Activated T-cell treated with anti-CD3 and anti-CD28 coated beads, Interleukin-2, amount 50 U/mL, for 24 hours (primary cell): ENCODE measurements around the gene SLC7A1.

Experiments
- DNase-seq: peaks from one replicate; pipeline ENCODE4 v3.0.0-alpha.2; 2020
- H3K27ac Mint-ChIP-seq: 2 replicates; pipeline ENCODE4 v1.8.0; 2020; ENCODE audit warnings: mild to moderate bottlenecking, mixed read lengths
- H3K27me3 Mint-ChIP-seq: 2 replicates; pipeline ENCODE4 v1.8.0; 2020; ENCODE audit warnings: mixed read lengths
- H3K36me3 Mint-ChIP-seq: 2 replicates; pipeline ENCODE4 v1.8.0; 2020; ENCODE audit warnings: low read depth, mixed read lengths
- H3K4me1 Mint-ChIP-seq: 2 replicates; pipeline ENCODE4 v1.8.0; 2020; ENCODE audit warnings: low read depth, mixed read lengths
- H3K4me3 Mint-ChIP-seq: 2 replicates; pipeline ENCODE4 v1.8.0; 2020; ENCODE audit warnings: mild to moderate bottlenecking, moderate library complexity, mixed read lengths
- H3K9me3 Mint-ChIP-seq: 2 replicates; pipeline ENCODE4 v1.8.0; 2020; ENCODE audit warnings: mixed read lengths

The SLC7A1 gene

GRCh38 chr13:29481603-29482002, 113.9 kb downstream of the SLC7A1 start:
- peaks cover 3% of the 10 kb centered on the region for H3K27me3 Mint-ChIP-seq

GRCh38 chr13:29480893-29481525, 114.5 kb downstream of the SLC7A1 start:
- H3K36me3 Mint-ChIP-seq: no peaks in the 10 kb centered on the region
- H3K27me3 Mint-ChIP-seq: peaks cover 3% of the 10 kb centered on the region
- no peak for DNase-seq
- no peaks in the 10 kb centered on the region for H3K4me1 Mint-ChIP-seq
- H3K27ac Mint-ChIP-seq: no peak overlapping the region
- H3K4me3 Mint-ChIP-seq: no peak overlapping the region
- no peaks in the 10 kb centered on the region for H3K9me3 Mint-ChIP-seq

More at GRCh38 chr13:29481603-29482002, 113.9 kb downstream of the SLC7A1 start:
- no peaks in the 10 kb centered on the region for H3K9me3 Mint-ChIP-seq
- H3K36me3 Mint-ChIP-seq: no peaks in the 10 kb centered on the region
- no peak overlapping the region for H3K27ac Mint-ChIP-seq
- no peak for DNase-seq
- H3K4me3 Mint-ChIP-seq: no peak overlapping the region
- no peaks in the 10 kb centered on the region for H3K4me1 Mint-ChIP-seq

GRCh38 chr13:29479716-29480492, 115.6 kb downstream of the SLC7A1 start:
- no peak for DNase-seq
- no peaks in the 10 kb centered on the region for H3K36me3 Mint-ChIP-seq

GRCh38 chr13:29476046-29476445, 119.4 kb downstream of the SLC7A1 start:
- Mint-ChIP-seq H3K36me3 (no peaks in the 10 kb centered on the region), H3K4me3 (no peak overlapping the region), H3K27me3 (peaks cover 8% of the 10 kb centered on the region), H3K4me1 (no peaks in the 10 kb centered on the region), H3K27ac (no peak overlapping the region), H3K9me3 (no peaks in the 10 kb centered on the region)
- DNase-seq: no peak

More at GRCh38 chr13:29479716-29480492, 115.6 kb downstream of the SLC7A1 start:
- Mint-ChIP-seq H3K9me3 (no peaks in the 10 kb centered on the region), H3K27ac (no peak overlapping the region), H3K27me3 (peaks cover 3% of the 10 kb centered on the region), H3K4me1 (no peaks in the 10 kb centered on the region), H3K4me3 (no peak overlapping the region)

- no peak for DNase-seq
- Mint-ChIP-seq H3K27me3 (peaks cover 8% of the 10 kb centered on the region), H3K4me3 (no peak overlapping the region), H3K4me1 (no peaks in the 10 kb centered on the region), H3K36me3 (no peaks in the 10 kb centered on the region), H3K27ac (no peak overlapping the region), H3K9me3 (no peaks in the 10 kb centered on the region)
Observed at GRCh38 chr13:29474991-29475390, 120.5 kb downstream of the SLC7A1 start.

- no peaks in the 10 kb centered on the region for H3K4me1 Mint-ChIP-seq
- no peak overlapping the region for H3K27ac Mint-ChIP-seq
- H3K4me3 Mint-ChIP-seq: no peak overlapping the region
- no peaks in the 10 kb centered on the region for H3K9me3 Mint-ChIP-seq
- no peaks in the 10 kb centered on the region for H3K36me3 Mint-ChIP-seq
- DNase-seq: no peak
- H3K27me3 Mint-ChIP-seq: peaks cover 5% of the 10 kb centered on the region
Observed at GRCh38 chr13:29473166-29473565, 122.3 kb downstream of the SLC7A1 start.

GRCh38 chr13:29472332-29472961, 123.0 kb downstream of the SLC7A1 start:
- peak; percentile 44 for DNase-seq
- Mint-ChIP-seq H3K4me1 (no peaks in the 10 kb centered on the region), H3K36me3 (no peaks in the 10 kb centered on the region), H3K27ac (no peak overlapping the region), H3K9me3 (no peaks in the 10 kb centered on the region), H3K27me3 (peaks cover 5% of the 10 kb centered on the region), H3K4me3 (no peak overlapping the region)

GRCh38 chr13:29471551-29471950, 123.9 kb downstream of the SLC7A1 start:
- Mint-ChIP-seq H3K9me3 (no peaks in the 10 kb centered on the region), H3K27ac (no peak overlapping the region), H3K4me3 (no peak overlapping the region), H3K36me3 (no peaks in the 10 kb centered on the region), H3K27me3 (peaks cover 5% of the 10 kb centered on the region), H3K4me1 (no peaks in the 10 kb centered on the region)
- no peak for DNase-seq

- DNase-seq: no peak
- no peaks in the 10 kb centered on the region for H3K36me3 Mint-ChIP-seq
- H3K4me1 Mint-ChIP-seq: no peaks in the 10 kb centered on the region
- H3K4me3 Mint-ChIP-seq: no peak overlapping the region
- no peak overlapping the region for H3K27ac Mint-ChIP-seq
- no peaks in the 10 kb centered on the region for H3K9me3 Mint-ChIP-seq
- H3K27me3 Mint-ChIP-seq: peaks cover 2% of the 10 kb centered on the region
Observed at GRCh38 chr13:29465741-29466293, 129.7 kb downstream of the SLC7A1 start.

GRCh38 chr13:29464105-29464679, 131.3 kb downstream of the SLC7A1 start:
- peaks cover 12% of the 10 kb centered on the region for H3K27me3 Mint-ChIP-seq
- no peaks in the 10 kb centered on the region for H3K4me1 Mint-ChIP-seq
- no peaks in the 10 kb centered on the region for H3K9me3 Mint-ChIP-seq
- H3K4me3 Mint-ChIP-seq: no peak overlapping the region
- no peak for DNase-seq
- H3K36me3 Mint-ChIP-seq: no peaks in the 10 kb centered on the region
- H3K27ac Mint-ChIP-seq: no peak overlapping the region

- Mint-ChIP-seq H3K4me3 (no peak overlapping the region), H3K36me3 (no peaks in the 10 kb centered on the region), H3K4me1 (no peaks in the 10 kb centered on the region), H3K9me3 (no peaks in the 10 kb centered on the region), H3K27me3 (peaks cover 16% of the 10 kb centered on the region), H3K27ac (no peak overlapping the region)
- no peak for DNase-seq
Observed at GRCh38 chr13:29459813-29460355, 135.6 kb downstream of the SLC7A1 start.
